K562 (cell line): ENCODE measurements around the gene CMTM8. TPM values are rescaled to one million over a fixed set of nuclear protein-coding genes. Genes with fewer than 3 reads are reported as not detected.
A peak's percentile ranks its signal among the peaks of the same experiment; 100 is the strongest.

ENCODE experiments used
- FOXA3 ChIP-seq, 2 experiments: fragments of 450-650 bp in 1 of 2; sonication (generic) in 1 of 2; formaldehyde crosslinking; IDR thresholded peaks in 1 of 2; conservative IDR thresholded peaks in 1 of 2; 2 replicates each; pipeline versions ENCODE4 v1.4.0 to v1.8.0; 2020 to 2022; ENCODE audit warnings: mild to moderate bottlenecking in 2 of 2, missing genetic modification reagents in 1 of 2
- MAFK ChIP-seq: IDR thresholded peaks from 2 replicates; pipeline ENCODE4 v1.6.1; 2011; ENCODE audit warnings: low read length, improper control_type of control experiment
- RAD21 ChIP-seq, 2 experiments: fragments of 250-450 bp in 1 of 2; fragments of 450-650 bp in 1 of 2; sonication (Bioruptor Pico) in 1 of 2; formaldehyde crosslinking in 1 of 2; IDR thresholded peaks in 1 of 2; conservative IDR thresholded peaks in 1 of 2; 2 replicates each; pipeline versions ENCODE4 v1.4.0 to v1.8.0; 2020 to 2022; ENCODE audit warnings: mild to moderate bottlenecking in 2 of 2, moderate library complexity in 1 of 2
- RBM25 ChIP-seq: fragments of 200-400 bp; formaldehyde crosslinking; IDR thresholded peaks from 2 replicates; pipeline ENCODE4 v1.6.1; 2018; ENCODE audit warnings: low read length, low read depth, moderate library complexity; ENCODE audit not compliant: severe bottlenecking
- SIX5 ChIP-seq, 2 experiments: IDR thresholded peaks; 2 replicates each; pipeline ENCODE4 v1.6.1; 2011; ENCODE audit warnings: low read length in 2 of 2, borderline replicate concordance in 1 of 2, low read depth in 1 of 2, mild to moderate bottlenecking in 1 of 2, moderate library complexity in 1 of 2; ENCODE audit not compliant: insufficient read depth in 1 of 2
- ZNF384 ChIP-seq: IDR thresholded peaks from 2 replicates; pipeline ENCODE4 v1.6.1; 2012; ENCODE audit warnings: low read depth, low read length, improper control_type of control experiment
- polyA plus RNA-seq, 8 experiments: library from polyadenylated mRNA; depleted of rRNA in 4 of 8; stranded (reverse) in 5 of 8; unstranded in 3 of 8; fragments of >200 nt; fragmentation: Nextera tagmentation in 2 of 8; fragmentation: Illumina TruSeq in 1 of 8; extraction: Ambion mirVana in 2 of 8; extraction: Trizol in 1 of 8; gene quantifications; 2 replicates each; pipeline versions ENCODE4 v1.2.1 to v1.2.3, GENCODE V29; 2011 to 2014; ENCODE audit warnings: inconsistent platforms in 1 of 8, missing spikeins in 1 of 8
- total RNA-seq, 7 experiments: library from RNA; depleted of rRNA in 6 of 7; stranded (reverse); fragments of >200 nt in 6 of 7; fragmentation: Illumina TruSeq in 2 of 7; extraction: Trizol in 2 of 7; gene quantifications; 2 replicates each; pipeline versions ENCODE4 v1.2.1 to v1.2.3, GENCODE V29; 2011 to 2021; ENCODE audit warnings: low replicate concordance in 1 of 7
- TF ChIP-seq, protein P1 (sequence below), 2 experiments: fragments of 450-650 bp; formaldehyde crosslinking in 1 of 2; IDR thresholded peaks; 2 replicates each; pipeline versions ENCODE4 v1.4.0 to v1.6.1; 2014 to 2020; ENCODE audit warnings: mild to moderate bottlenecking in 2 of 2, borderline replicate concordance in 1 of 2, low read depth in 1 of 2
- TF ChIP-seq, protein P2 (sequence below): fragments of 250-450 bp; sonication (Bioruptor Pico); IDR thresholded peaks from 2 replicates; pipeline ENCODE4 v1.4.0; 2020; ENCODE audit warnings: mild to moderate bottlenecking, moderate library complexity
- TF ChIP-seq, protein P3 (sequence below): fragments of 450-650 bp; formaldehyde crosslinking; IDR thresholded peaks from 2 replicates; pipeline ENCODE4 v1.4.0; 2020; ENCODE audit warnings: mild to moderate bottlenecking, moderate library complexity

The CMTM8 gene
- total and polyA plus RNA-seq, 9 of the 15 experiments (the other 6 are each of a cell fraction or from before 2014, with no cell fraction given), result not detected

DNA sequence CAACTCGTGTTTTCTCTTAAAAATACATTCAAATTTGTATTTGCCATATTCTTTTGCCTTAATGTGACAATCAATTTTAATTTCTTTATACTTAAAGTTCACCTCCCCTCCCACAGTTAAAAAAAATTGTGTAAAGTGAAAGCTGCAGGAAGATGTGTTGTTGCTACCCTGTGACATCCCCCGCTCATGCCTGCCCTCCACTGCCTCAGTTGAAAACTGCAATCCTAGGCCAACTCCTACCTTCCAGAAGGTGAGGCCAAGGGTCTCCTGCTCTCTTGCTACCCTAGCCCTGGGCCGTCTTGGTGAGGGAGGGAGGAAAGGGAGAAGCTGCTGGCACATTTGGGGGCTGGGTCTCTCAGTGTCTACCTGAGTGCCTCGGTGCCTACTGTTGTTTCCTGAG lies 96.2 kb downstream of the CMTM8 start (continued):
- peak; percentile 12 to 59; a peak in 2 of 4 replicates for TF ChIP-seq RAD21 (CRISPR knock-in tag; conservative IDR thresholded peaks at IDR 0.05 in 1 of 2, IDR thresholded peaks at IDR 0.05 in 1 of 2)
- no peak for TF ChIP-seq RBM25
- TF ChIP-seq MAFK, result no peak
- TF ChIP-seq, protein P1, sequence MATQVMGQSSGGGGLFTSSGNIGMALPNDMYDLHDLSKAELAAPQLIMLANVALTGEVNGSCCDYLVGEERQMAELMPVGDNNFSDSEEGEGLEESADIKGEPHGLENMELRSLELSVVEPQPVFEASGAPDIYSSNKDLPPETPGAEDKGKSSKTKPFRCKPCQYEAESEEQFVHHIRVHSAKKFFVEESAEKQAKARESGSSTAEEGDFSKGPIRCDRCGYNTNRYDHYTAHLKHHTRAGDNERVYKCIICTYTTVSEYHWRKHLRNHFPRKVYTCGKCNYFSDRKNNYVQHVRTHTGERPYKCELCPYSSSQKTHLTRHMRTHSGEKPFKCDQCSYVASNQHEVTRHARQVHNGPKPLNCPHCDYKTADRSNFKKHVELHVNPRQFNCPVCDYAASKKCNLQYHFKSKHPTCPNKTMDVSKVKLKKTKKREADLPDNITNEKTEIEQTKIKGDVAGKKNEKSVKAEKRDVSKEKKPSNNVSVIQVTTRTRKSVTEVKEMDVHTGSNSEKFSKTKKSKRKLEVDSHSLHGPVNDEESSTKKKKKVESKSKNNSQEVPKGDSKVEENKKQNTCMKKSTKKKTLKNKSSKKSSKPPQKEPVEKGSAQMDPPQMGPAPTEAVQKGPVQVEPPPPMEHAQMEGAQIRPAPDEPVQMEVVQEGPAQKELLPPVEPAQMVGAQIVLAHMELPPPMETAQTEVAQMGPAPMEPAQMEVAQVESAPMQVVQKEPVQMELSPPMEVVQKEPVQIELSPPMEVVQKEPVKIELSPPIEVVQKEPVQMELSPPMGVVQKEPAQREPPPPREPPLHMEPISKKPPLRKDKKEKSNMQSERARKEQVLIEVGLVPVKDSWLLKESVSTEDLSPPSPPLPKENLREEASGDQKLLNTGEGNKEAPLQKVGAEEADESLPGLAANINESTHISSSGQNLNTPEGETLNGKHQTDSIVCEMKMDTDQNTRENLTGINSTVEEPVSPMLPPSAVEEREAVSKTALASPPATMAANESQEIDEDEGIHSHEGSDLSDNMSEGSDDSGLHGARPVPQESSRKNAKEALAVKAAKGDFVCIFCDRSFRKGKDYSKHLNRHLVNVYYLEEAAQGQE (IDR thresholded peaks at IDR 0.05; ENCODE audit: borderline replicate concordance), result peak; percentile 26; the same call in 1 of the 2 replicates
- TF ChIP-seq, protein P1 (CRISPR knock-in tag; IDR thresholded peaks at IDR 0.05; ENCODE audit: low read depth), result no peak
- TF ChIP-seq FOXA3 (CRISPR knock-in tag; conservative IDR thresholded peaks at IDR 0.05 in 1 of 2, IDR thresholded peaks at IDR 0.05 in 1 of 2), result no peak
- no peak for TF ChIP-seq SIX5 (IDR thresholded peaks at IDR 0.05; ENCODE audit: borderline replicate concordance in 1 of 2, insufficient read depth in 1 of 2, low read depth in 1 of 2, low read length in 2 of 2)
- TF ChIP-seq, protein P2, sequence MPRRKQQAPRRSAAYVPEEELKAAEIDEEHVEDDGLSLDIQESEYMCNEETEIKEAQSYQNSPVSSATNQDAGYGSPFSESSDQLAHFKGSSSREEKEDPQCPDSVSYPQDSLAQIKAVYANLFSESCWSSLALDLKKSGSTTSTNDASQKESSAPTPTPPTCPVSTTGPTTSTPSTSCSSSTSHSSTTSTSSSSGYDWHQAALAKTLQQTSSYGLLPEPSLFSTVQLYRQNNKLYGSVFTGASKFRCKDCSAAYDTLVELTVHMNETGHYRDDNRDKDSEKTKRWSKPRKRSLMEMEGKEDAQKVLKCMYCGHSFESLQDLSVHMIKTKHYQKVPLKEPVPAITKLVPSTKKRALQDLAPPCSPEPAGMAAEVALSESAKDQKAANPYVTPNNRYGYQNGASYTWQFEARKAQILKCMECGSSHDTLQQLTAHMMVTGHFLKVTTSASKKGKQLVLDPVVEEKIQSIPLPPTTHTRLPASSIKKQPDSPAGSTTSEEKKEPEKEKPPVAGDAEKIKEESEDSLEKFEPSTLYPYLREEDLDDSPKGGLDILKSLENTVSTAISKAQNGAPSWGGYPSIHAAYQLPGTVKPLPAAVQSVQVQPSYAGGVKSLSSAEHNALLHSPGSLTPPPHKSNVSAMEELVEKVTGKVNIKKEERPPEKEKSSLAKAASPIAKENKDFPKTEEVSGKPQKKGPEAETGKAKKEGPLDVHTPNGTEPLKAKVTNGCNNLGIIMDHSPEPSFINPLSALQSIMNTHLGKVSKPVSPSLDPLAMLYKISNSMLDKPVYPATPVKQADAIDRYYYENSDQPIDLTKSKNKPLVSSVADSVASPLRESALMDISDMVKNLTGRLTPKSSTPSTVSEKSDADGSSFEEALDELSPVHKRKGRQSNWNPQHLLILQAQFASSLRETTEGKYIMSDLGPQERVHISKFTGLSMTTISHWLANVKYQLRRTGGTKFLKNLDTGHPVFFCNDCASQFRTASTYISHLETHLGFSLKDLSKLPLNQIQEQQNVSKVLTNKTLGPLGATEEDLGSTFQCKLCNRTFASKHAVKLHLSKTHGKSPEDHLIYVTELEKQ (CRISPR knock-in tag), result no peak
- peak; percentile 51; the same call in 1 of the 2 replicates for TF ChIP-seq ZNF384
- TF ChIP-seq, protein P3, sequence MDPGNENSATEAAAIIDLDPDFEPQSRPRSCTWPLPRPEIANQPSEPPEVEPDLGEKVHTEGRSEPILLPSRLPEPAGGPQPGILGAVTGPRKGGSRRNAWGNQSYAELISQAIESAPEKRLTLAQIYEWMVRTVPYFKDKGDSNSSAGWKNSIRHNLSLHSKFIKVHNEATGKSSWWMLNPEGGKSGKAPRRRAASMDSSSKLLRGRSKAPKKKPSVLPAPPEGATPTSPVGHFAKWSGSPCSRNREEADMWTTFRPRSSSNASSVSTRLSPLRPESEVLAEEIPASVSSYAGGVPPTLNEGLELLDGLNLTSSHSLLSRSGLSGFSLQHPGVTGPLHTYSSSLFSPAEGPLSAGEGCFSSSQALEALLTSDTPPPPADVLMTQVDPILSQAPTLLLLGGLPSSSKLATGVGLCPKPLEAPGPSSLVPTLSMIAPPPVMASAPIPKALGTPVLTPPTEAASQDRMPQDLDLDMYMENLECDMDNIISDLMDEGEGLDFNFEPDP (CRISPR knock-in tag), result no peak
